Astrocyte of the cerebellum (primary cell): ENCODE measurements around the gene FOXO4.

ENCODE experiments used
- DNase-seq: peaks from one replicate; pipeline ENCODE4 v3.0.0-alpha.2; 2011; ENCODE audit warnings: low read depth
- H3K4me3 ChIP-seq: 2 replicates; pipeline ENCODE4 v1.5.1; 2011; ENCODE audit warnings: mild to moderate bottlenecking, low read depth, low read length, moderate library complexity
- CTCF ChIP-seq: IDR thresholded peaks from 2 replicates; pipeline ENCODE4 v1.5.1; 2012; ENCODE audit warnings: low read length, low read depth, moderate library complexity, mild to moderate bottlenecking; ENCODE audit errors: missing control alignments
- in situ Hi-C: cut with HindIII; loops from 2 replicates; pipeline ENCODE4 v1.10.0; 2017; ENCODE audit warnings: low sequenced_read_pairs

The FOXO4 gene

GRCh38 chrX:71111921-71112431, 16.3 kb downstream of the FOXO4 start:
- no peak for TF ChIP-seq CTCF
- no peak overlapping the region for H3K4me3 ChIP-seq
- in situ Hi-C loops, result no loop called here
- DNase-seq, result no peak

- no peak overlapping the region for H3K4me3 ChIP-seq
- no peak for DNase-seq
- in situ Hi-C loops, result no loop called here
- TF ChIP-seq CTCF, result no peak
These were observed 21.7 kb downstream of the FOXO4 start for GRCh38 chrX:71117358-71117757.

GRCh38 chrX:71118032-71118984, 22.7 kb downstream of the FOXO4 start, which contains the start of gene MED12:
Gene MED12, plus strand, starts transcription at chrX:71118596. Its CDS starts 159 bp downstream, at chrX:71118755.
- peak within 1 kb of the TSS; percentile 60 for H3K4me3 ChIP-seq
- peak; percentile 61 for DNase-seq
- in situ Hi-C loops, result no loop called here
- TF ChIP-seq CTCF, result no peak

- peak overlapping the region; percentile 60 for H3K4me3 ChIP-seq
- TF ChIP-seq CTCF, result no peak
- in situ Hi-C loops, result no loop called here
- DNase-seq, result no peak
These were observed 23.4 kb downstream of the FOXO4 start for GRCh38 chrX:71118985-71119535.

GRCh38 chrX:71128166-71128833, 32.6 kb downstream of the FOXO4 start:
- H3K4me3 ChIP-seq, result no peak overlapping the region
- in situ Hi-C loops, result no loop called here
- no peak for TF ChIP-seq CTCF
- DNase-seq, result no peak
